IPS DF 4.7 (cell line): ENCODE results near the gene LTC4S.
A peak's percentile ranks its signal among the peaks of the same experiment; 100 is the strongest.
"Not testable (repeated sequence)": the region's sequence is repeated elsewhere in the genome, so short reads cannot be mapped to it uniquely, and the experiment has no call there.

Experiments used
- DNase-seq: peaks from one replicate; pipeline ENCODE4 v3.0.0-alpha.2; 2013; ENCODE audit warnings: low spot score; ENCODE audit errors: extremely low read depth

Gene LTC4S

GRCh38 chr5:179793468-179794139 lies at the start of gene LTC4S:
TSS of gene LTC4S (plus strand) at chr5:179793986. CDS start at chr5:179794081, 95 bp downstream.
- no peak for DNase-seq

GRCh38 chr5:179744106-179744505 lies 49.7 kb upstream of the LTC4S start:
- not testable (repeated sequence) for DNase-seq

GRCh38 chr5:179746872-179747271 lies 46.9 kb upstream of the LTC4S start:
- DNase-seq, result no peak

- no peak for DNase-seq
Observed at GRCh38 chr5:179747811-179748210, 46.0 kb upstream of the LTC4S start.

GRCh38 chr5:179749857-179750508 lies 43.8 kb upstream of the LTC4S start:
- no peak for DNase-seq

GRCh38 chr5:179753971-179754370 lies 39.8 kb upstream of the LTC4S start:
- DNase-seq, result no peak

- no peak for DNase-seq
Observed at GRCh38 chr5:179755022-179755421, 38.8 kb upstream of the LTC4S start.

GRCh38 chr5:179758955-179759354 lies 34.8 kb upstream of the LTC4S start:
- no peak for DNase-seq

GRCh38 chr5:179759581-179760551 lies 33.9 kb upstream of the LTC4S start:
- DNase-seq, result no peak

- DNase-seq, result no peak
Observed at GRCh38 chr5:179762079-179762780, 31.6 kb upstream of the LTC4S start.

GRCh38 chr5:179762781-179763176 lies 31.0 kb upstream of the LTC4S start:
- no peak for DNase-seq

- peak; percentile 36 for DNase-seq
Observed at GRCh38 chr5:179763215-179763945, 30.4 kb upstream of the LTC4S start.

GRCh38 chr5:179764056-179764455 lies 29.7 kb upstream of the LTC4S start:
- no peak for DNase-seq

- no peak for DNase-seq
Observed at GRCh38 chr5:179765400-179765799, 28.4 kb upstream of the LTC4S start.

GRCh38 chr5:179766021-179766725 lies 27.6 kb upstream of the LTC4S start:
- no peak for DNase-seq

GRCh38 chr5:179766726-179767455 lies 26.9 kb upstream of the LTC4S start:
- DNase-seq, result no peak

GRCh38 chr5:179767496-179768100 lies 26.2 kb upstream of the LTC4S start:
- DNase-seq, result no peak

GRCh38 chr5:179768326-179769085 lies 25.3 kb upstream of the LTC4S start:
- DNase-seq, result no peak
